Skeletal muscle tissue (tissue), 4 donors: ENCODE data around the gene TMEM238L. TPM values are rescaled to one million over a fixed set of nuclear protein-coding genes. Genes with fewer than 3 reads are reported as not detected.

Experiments
- H3K27ac ChIP-seq: one replicate; pipeline ENCODE4 v1.7.0; 2013; ENCODE audit warnings: mild to moderate bottlenecking, low read depth, low read length, inconsistent platforms
- H3K27me3 ChIP-seq, 3 donors: one replicate each; pipeline ENCODE4 v1.7.0; 2013; ENCODE audit warnings: low read length in 3 of 3; ENCODE audit not compliant: control insufficient read depth in 3 of 3, insufficient read depth in 3 of 3
- H3K36me3 ChIP-seq, 3 donors: one replicate each; pipeline ENCODE4 v1.7.0; 2013; ENCODE audit warnings: low read length in 3 of 3; ENCODE audit not compliant: control insufficient read depth in 3 of 3, insufficient read depth in 3 of 3
- H3K4me1 ChIP-seq, 3 donors: one replicate each; pipeline ENCODE4 v1.7.0; 2013; ENCODE audit warnings: low read length in 3 of 3, mild to moderate bottlenecking in 3 of 3; ENCODE audit not compliant: control insufficient read depth in 3 of 3, insufficient read depth in 3 of 3
- H3K4me3 ChIP-seq, 3 donors: one replicate each; pipeline ENCODE4 v1.7.0; 2013; ENCODE audit warnings: low read length in 3 of 3
- H3K9ac ChIP-seq, 3 donors: one replicate each; pipeline ENCODE4 v1.7.0; 2013; ENCODE audit warnings: low read length in 3 of 3, mild to moderate bottlenecking in 3 of 3, moderate library complexity in 2 of 3, low read depth in 1 of 3
- H3K9me3 ChIP-seq, 3 donors: one replicate each; pipeline ENCODE4 v1.7.0; 2013; ENCODE audit warnings: low read length in 3 of 3; ENCODE audit not compliant: control insufficient read depth in 3 of 3
- total RNA-seq: library from RNA; depleted of rRNA; stranded (reverse); fragments of >200 nt; gene quantifications from one replicate; pipeline ENCODE4 v1.2.3, GENCODE V29; 2014
- donor health status: Osteomylitis.

The TMEM238L gene
- total RNA-seq, 1 donor from 2014 or later, result not detected

DNA sequence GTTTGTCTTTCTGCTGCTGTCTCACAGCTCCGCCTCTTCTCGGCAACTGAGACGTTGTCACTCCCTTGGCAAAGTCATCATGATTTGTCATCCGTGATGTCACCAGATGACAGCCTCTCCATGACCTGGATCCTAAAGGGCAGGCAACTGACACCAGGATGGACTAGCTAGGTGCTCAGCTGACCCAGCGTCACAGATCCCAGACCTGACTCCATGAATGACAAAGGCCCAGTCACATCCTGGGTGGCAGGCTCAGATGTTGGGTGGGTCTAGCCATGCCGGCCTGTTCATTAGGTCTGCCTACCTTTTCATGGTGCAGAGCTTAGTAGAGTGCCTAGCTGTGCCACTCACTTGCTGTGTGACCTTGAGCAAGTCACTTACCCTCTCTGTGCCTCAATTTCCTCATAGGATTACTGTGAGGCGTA, 3.8 kb upstream of the TMEM238L start:
- no peak overlapping the region for H3K4me3 ChIP-seq
- peaks cover 0 to 4% (median 0%) of the 10 kb centered on the region in 3 donors for H3K4me1 ChIP-seq
- peaks cover 0 to 1% (median 0%) of the 10 kb centered on the region in 3 donors for H3K36me3 ChIP-seq
- H3K27me3 ChIP-seq, result no peaks in the 10 kb centered on the region
- H3K9ac ChIP-seq, result no peak overlapping the region
- no peak overlapping the region for H3K27ac ChIP-seq
- H3K9me3 ChIP-seq, result no peaks in the 10 kb centered on the region

DNA sequence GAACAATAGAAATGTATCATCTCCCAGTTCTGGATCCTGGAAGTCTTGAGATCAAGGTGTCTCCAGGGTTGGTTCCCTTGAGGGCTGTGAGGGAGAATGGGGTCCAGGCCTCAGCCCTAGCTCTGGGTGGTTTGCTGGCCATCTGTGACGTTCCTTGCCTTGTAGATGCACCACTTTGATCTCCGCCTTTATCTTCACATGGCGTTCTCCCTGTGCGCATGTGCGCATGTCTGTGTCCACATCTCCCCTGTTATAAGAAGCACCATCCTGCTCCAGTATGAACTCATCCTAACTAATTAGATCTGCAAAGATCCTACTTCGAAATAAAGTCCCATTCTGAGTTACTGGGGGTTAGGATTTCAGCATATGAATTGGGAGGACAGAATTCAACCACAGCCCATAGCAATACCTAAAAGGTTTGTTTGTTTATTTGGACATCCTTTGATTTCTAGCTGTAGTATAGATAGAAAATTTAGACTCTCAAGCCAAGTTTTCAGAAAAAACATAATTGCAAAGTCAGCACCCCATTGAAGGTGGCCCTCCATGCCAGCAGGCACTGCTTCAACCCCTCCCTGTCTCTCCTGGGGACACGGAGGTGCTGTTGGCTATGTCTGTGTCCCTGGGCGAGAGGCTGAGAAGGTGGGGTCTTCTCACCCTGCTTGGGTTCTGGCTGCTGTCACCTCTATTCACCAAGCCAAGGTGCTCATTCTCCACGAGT, 2.8 kb upstream of the TMEM238L start:
- Histone ChIP-seq H3K9ac (no peak overlapping the region), H3K36me3 (peaks cover 0 to 2% (median 0%) of the 10 kb centered on the region in 3 donors), H3K27me3 (no peaks in the 10 kb centered on the region), H3K4me1 (no peaks in the 10 kb centered on the region), H3K9me3 (no peaks in the 10 kb centered on the region), H3K4me3 (no peak overlapping the region), H3K27ac (no peak overlapping the region)

DNA sequence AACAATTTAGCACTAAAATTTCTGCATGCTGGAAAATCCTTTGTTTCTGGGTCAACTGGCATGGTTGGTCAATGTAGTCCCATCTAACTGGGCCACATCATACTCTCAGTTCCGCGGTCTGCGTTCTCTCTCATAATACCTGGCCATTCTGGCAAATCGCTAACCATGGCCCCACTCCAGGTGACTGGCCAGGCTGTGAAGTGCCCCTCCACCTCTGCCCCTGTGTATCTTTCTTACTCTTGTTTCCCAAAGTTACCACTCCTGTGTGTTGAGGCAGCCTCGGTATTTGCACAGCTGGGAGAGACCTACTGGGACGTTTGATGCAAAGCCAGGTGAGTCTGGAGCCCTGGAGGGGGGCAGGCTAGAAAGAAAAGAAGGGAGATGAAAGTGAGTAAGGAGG, 2.0 kb upstream of the TMEM238L start:
- H3K27me3 ChIP-seq, result no peaks in the 10 kb centered on the region
- H3K4me1 ChIP-seq, result no peaks in the 10 kb centered on the region
- H3K9ac ChIP-seq, result no peak overlapping the region
- H3K9me3 ChIP-seq, result no peaks in the 10 kb centered on the region
- peaks cover 0 to 2% (median 0%) of the 10 kb centered on the region in 3 donors for H3K36me3 ChIP-seq
- H3K4me3 ChIP-seq, result no peak overlapping the region
- H3K27ac ChIP-seq, result no peak overlapping the region

DNA sequence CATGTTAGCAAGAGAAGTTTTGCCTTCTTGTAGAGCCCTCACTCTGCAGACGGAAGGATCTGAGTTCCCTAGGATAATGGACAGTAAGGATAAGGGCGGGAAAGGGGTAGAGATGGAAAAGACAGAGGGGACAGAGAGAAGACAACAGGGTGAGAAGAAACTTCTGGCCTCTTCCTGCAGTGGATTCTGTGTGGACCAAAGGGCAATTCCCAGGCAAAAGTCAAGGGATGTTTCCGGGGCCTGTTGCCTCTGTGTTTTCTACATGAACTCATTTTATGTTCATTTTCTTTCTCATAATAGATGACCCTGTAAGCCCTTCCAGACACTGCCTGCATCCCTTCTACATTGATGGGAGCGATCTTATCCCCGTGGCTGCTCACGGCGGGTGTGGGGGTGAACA, 647 bp upstream of the TMEM238L start:
- Histone ChIP-seq H3K4me3 (no peak overlapping the region), H3K9ac (no peak overlapping the region), H3K9me3 (no peaks in the 10 kb centered on the region), H3K4me1 (peaks cover 0 to 1% (median 0%) of the 10 kb centered on the region in 3 donors), H3K27me3 (no peaks in the 10 kb centered on the region), H3K27ac (no peak overlapping the region), H3K36me3 (peaks cover 0 to 2% (median 0%) of the 10 kb centered on the region in 3 donors)

DNA sequence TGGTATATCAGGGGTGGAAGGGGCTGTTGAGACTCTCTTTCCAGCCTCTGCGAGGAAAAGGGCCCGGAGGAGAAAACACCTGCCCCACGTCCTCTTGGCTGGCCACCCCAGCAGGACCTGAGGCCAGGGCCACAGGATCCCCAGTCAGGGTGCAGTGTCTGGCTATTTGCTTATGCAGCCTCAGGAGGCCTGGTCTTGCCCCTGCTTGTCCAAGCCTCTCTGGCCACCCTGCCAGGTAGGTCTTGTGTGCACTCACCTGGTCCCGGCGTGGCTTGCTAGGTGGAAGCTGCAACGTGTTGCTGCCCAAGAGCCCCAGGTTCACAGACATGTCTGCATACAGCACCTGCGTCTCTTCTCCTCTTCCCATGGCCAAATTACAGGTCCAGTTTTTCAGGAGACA, 549 bp downstream of the TMEM238L start:
- no peaks in the 10 kb centered on the region for H3K27me3 ChIP-seq
- H3K27ac ChIP-seq, result no peak overlapping the region
- H3K4me1 ChIP-seq, result peaks cover 0 to 7% (median under 1%) of the 10 kb centered on the region in 3 donors
- H3K4me3 ChIP-seq, result no peak overlapping the region
- no peak overlapping the region for H3K9ac ChIP-seq
- peaks cover 0 to 2% (median 0%) of the 10 kb centered on the region in 3 donors for H3K36me3 ChIP-seq
- H3K9me3 ChIP-seq, result no peaks in the 10 kb centered on the region

DNA sequence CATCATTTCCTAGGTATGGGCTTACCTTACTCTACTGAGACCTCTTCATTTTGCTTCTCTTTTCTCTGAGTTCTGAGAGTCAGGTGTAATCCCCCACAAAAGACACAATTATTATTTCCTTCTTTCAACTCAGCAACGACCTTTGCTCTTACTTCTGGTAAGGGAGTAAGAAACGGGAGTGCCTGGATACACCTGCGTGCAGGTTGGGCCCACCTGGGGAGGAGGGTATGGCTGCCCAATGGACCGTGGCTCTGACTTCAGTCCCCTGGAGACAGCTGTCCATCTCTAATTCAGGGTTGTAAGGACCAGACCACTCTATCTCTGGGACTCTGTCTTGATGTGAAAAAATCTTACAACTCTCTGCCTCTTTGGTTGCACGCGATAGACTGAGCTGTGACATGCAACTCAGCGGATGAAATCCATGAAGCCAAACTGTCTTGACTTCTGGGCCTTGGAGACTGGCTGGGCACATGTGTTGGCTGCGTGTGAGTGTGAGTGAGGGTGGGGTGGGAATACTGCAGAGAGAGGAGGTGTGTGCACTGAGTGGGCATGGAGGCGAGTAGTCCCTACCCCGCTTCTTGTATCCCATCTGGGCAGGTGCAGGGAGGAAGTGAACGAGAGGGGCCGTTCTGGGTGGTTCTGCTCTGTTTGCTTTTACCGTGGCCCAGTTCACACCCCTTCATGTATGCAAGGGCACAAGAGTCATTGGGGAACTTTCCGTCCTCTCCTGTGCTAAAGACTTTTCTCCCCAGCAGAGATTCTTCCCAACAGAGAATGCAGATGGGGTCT, 1.2 kb downstream of the TMEM238L start:
- H3K27ac ChIP-seq, result no peak overlapping the region
- peaks cover 6 to 14% (median 7%) of the 10 kb centered on the region in 3 donors for H3K4me1 ChIP-seq
- no peaks in the 10 kb centered on the region for H3K9me3 ChIP-seq
- no peaks in the 10 kb centered on the region for H3K27me3 ChIP-seq
- H3K36me3 ChIP-seq, result peaks cover 0 to 2% (median 0%) of the 10 kb centered on the region in 3 donors
- no peak overlapping the region for H3K4me3 ChIP-seq
- H3K9ac ChIP-seq, result no peak overlapping the region

DNA sequence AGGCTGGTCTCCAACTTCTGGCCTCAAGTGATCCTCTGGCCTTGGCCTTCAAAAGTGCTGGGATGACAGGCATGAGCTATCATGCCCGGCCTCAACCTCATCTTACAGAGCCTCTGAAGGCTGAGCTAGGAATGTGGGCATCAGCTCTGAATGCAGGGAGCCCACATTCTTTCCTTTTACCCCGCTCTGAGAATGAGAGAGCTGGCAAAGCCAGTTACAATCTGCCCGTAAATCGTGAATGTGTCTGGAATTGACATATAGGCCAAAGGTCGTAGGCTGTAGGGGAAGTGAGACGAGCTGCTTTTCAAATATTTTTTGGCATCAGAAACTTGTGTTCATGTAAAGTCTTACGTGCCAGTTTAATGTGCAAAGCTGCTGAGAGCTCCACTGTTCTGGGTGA, 4.5 kb downstream of the TMEM238L start:
- peaks cover 7 to 14% (median 11%) of the 10 kb centered on the region in 3 donors for H3K4me1 ChIP-seq

DNA sequence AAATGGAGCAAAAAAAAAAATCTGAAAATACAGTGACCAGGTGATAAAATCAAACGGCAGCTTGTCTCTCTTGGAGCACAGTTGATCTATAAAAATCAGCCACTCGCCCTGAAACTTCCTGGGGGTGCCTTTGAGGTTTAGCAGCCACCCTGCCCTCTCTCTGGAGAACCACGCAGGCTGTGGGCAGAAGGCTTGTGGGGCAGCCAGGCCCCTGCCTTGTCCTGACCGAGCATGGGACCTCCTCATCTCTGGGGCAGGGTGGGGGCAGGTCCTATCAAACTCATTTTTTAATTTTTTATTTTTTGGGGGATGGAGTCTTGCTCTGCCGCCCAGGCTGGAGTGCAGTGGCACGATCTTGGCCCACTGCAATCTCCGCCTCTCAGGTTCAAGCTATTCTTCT, 5.0 kb downstream of the TMEM238L start:
- H3K4me3 ChIP-seq, result no peak overlapping the region
- peaks cover 0 to 2% (median 0%) of the 10 kb centered on the region in 3 donors for H3K36me3 ChIP-seq
- H3K9me3 ChIP-seq, result no peaks in the 10 kb centered on the region
- no peaks in the 10 kb centered on the region for H3K27me3 ChIP-seq
- H3K4me1 ChIP-seq, result peaks cover 7 to 14% (median 11%) of the 10 kb centered on the region in 3 donors
- H3K9ac ChIP-seq, result no peak overlapping the region
- H3K27ac ChIP-seq, result no peak overlapping the region

More for the DNA sequence above, 4.5 kb downstream of the TMEM238L start:
- H3K9ac ChIP-seq, result no peak overlapping the region
- no peak overlapping the region for H3K27ac ChIP-seq
- H3K27me3 ChIP-seq, result no peaks in the 10 kb centered on the region
- H3K36me3 ChIP-seq, result peaks cover 0 to 2% (median 0%) of the 10 kb centered on the region in 3 donors
- H3K9me3 ChIP-seq, result no peaks in the 10 kb centered on the region
- no peak overlapping the region for H3K4me3 ChIP-seq

DNA sequence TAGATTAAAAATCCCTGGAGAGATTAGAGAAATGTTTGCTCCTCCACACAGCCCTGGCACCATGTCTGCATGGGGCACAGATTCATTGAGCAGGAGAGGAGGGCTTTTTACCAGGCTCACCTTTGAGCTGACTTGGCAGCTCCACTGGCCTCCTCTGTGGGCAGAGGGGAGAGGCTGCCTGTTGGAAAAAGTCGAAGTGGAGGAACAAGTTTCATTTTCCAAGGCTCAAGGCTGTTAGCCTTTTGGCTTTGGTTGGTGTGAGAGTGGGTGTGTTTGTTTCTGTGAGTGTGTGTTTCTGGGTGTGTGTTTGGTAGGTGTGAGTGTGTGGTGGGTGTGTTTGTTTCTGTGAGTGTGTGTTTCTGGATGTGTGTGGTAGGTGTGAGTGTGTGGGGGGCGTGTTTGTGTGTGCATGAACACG, 5.6 kb downstream of the TMEM238L start:
- H3K4me3 ChIP-seq, result no peak overlapping the region
- H3K27me3 ChIP-seq, result no peaks in the 10 kb centered on the region

More for the DNA sequence above, 5.6 kb downstream of the TMEM238L start:
- Histone ChIP-seq H3K9me3 (no peaks in the 10 kb centered on the region), H3K36me3 (peaks cover 0 to 2% (median 0%) of the 10 kb centered on the region in 3 donors), H3K27ac (no peak overlapping the region), H3K9ac (no peak overlapping the region), H3K4me1 (peaks cover 7 to 14% (median 11%) of the 10 kb centered on the region in 3 donors)
